BLaER1 treated with 17β-estradiol and CSF1 and Interleukin-3, amounts not matched to agents 10 nM and 100 nM (cell line): ENCODE results near the gene CDC6.

Source experiments
- H3K27ac ChIP-seq, 11 experiments: shearing (Covaris generic); formaldehyde crosslinking; 2 replicates each; pipeline ENCODE4 v1.8.1; 2022
- H3K27me3 ChIP-seq, 11 experiments: shearing (Covaris generic); formaldehyde crosslinking; 2 replicates each; pipeline ENCODE4 v1.8.1; 2022
- H3K36me3 ChIP-seq, 11 experiments: shearing (Covaris generic); formaldehyde crosslinking; 2 replicates each; pipeline ENCODE4 v1.8.1; 2022
- H3K4me1 ChIP-seq, 10 experiments: shearing (Covaris generic); formaldehyde crosslinking; 2 replicates each; pipeline ENCODE4 v1.8.1; 2022
- H3K4me2 ChIP-seq, 11 experiments: shearing (Covaris generic); formaldehyde crosslinking; 2 replicates each; pipeline ENCODE4 v1.8.1; 2022
- H3K4me3 ChIP-seq, 10 experiments: shearing (Covaris generic); formaldehyde crosslinking; 2 replicates each; pipeline ENCODE4 v1.8.1; 2022
- H3K9ac ChIP-seq, 11 experiments: shearing (Covaris generic); formaldehyde crosslinking; 2 replicates each; pipeline ENCODE4 v1.8.1; 2022
- H3K9me3 ChIP-seq, 11 experiments: shearing (Covaris generic); formaldehyde crosslinking; replicated peaks in 1 of 11; 2 replicates each; pipeline ENCODE4 v1.8.1; 2022
- H4K20me1 ChIP-seq, 11 experiments: shearing (Covaris generic); formaldehyde crosslinking; 2 replicates each; pipeline ENCODE4 v1.8.1; 2022
- Cebpa-rat ChIP-seq, 11 experiments: shearing (Covaris generic); IDR thresholded peaks; 2 replicates each; pipeline ENCODE4 v1.8.1; 2022

Gene CDC6

DNA sequence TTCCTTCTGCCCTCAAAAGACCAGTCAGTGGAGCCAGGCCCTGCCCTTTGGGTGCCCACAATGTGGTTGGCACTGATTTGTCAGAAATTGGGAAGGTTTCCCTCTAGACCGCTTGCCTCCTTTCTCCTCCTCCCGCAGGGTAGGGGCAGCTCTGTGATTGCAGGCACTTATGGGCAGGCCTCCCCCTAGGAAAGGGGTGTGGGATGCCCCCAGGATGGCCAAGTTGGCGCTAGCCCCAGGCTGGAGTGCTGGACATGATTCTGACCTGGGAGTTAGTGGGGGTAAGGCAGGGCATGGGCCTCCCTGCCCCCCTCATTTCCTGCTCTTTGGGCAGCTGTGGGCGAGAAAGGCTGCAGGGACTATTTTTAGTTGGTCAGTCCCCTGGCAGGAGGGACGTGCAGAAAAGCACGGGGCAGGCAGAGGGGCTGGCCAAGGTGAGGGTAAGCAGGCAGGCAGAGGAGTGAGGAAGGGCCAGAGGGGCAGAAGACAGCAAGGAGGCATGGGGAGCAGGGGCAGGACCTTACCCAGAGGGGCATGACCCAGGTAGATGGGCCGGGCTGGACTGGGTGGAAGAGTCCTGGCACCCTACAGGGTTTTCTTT lies 24.6 kb downstream of the CDC6 start:
- H3K27ac ChIP-seq = peak overlapping the region in 10 of 11 experiments; percentile 27 to 72 (median 55); a peak in 20 of 22 replicates
- peaks cover 0 to 8% (median 0%) of the 10 kb centered on the region in 11 experiments; a peak in 4 of 22 replicates for H4K20me1 ChIP-seq
- peaks cover 97 to 100% (median 99%) of the 10 kb centered on the region in 10 experiments for H3K4me1 ChIP-seq
- peak overlapping the region in 10 of 11 experiments; percentile 25 to 67 (median 60); a peak in 19 of 22 replicates for H3K9ac ChIP-seq
- no peaks in the 10 kb centered on the region for H3K27me3 ChIP-seq
- peak overlapping the region; percentile 87 to 99 (median 96) for H3K4me2 ChIP-seq
- H3K36me3 ChIP-seq = no peaks in the 10 kb centered on the region
- peak overlapping the region in 5 of 10 experiments; percentile 20 to 53 (median 44); a peak in 9 of 20 replicates for H3K4me3 ChIP-seq
- TF ChIP-seq Cebpa-rat (IDR thresholded peaks at IDR 0.05) = no peak
- no peaks in the 10 kb centered on the region for H3K9me3 ChIP-seq

DNA sequence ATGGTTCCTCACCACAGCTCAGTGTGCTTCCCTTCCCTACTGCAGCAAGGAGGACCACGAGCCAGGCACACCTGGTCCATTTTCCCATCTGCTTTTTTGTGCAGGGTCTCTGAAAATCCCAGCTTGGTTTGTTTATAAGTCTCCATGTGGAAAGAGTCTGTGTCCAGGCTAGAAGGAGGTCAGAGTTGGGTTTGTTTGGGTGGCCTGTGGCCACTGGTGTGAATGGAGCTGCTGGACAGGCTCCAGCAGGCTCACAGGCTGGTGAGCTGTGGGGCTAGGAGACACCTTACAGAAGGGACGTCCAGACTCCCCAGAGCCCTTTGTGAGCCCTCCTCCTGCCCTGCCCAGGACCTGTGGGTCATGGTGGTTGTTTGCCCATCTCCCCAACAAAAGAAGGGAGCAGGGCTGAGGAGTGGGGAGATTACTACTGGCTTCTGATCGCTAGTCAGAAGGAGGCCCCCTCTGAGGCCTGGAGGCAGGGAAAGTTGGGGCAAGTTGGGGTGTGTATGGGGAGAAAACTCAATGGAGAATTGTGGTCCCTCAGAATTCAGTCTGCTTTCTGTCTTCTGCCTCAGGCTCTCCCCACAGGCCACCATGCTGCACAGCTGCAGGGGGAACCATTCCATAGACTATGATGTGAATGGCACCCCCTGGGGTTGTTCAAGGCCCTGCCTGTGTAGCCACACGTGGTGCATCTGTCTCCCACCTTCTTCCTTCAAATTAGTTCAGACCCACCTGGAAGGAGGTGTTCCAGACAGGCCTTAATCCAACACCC lies 25.4 kb downstream of the CDC6 start:
- TF ChIP-seq Cebpa-rat (IDR thresholded peaks at IDR 0.05) = no peak
- peaks cover 0 to 8% (median 0%) of the 10 kb centered on the region in 11 experiments; a peak in 4 of 22 replicates for H4K20me1 ChIP-seq
- peaks cover 95 to 98% (median 97%) of the 10 kb centered on the region in 10 experiments for H3K4me1 ChIP-seq
- H3K36me3 ChIP-seq = no peaks in the 10 kb centered on the region
- H3K9me3 ChIP-seq = no peaks in the 10 kb centered on the region
- peak overlapping the region in 9 of 11 experiments; percentile 18 to 72 (median 55); a peak in 17 of 22 replicates for H3K27ac ChIP-seq
- H3K9ac ChIP-seq = peak overlapping the region in 8 of 11 experiments; percentile 25 to 67 (median 64); a peak in 9 of 22 replicates
- H3K27me3 ChIP-seq = no peaks in the 10 kb centered on the region
- H3K4me2 ChIP-seq = peak overlapping the region; percentile 87 to 99 (median 96)
- peak overlapping the region in 2 of 10 experiments; percentile 21 to 44; a peak in 4 of 20 replicates for H3K4me3 ChIP-seq

DNA sequence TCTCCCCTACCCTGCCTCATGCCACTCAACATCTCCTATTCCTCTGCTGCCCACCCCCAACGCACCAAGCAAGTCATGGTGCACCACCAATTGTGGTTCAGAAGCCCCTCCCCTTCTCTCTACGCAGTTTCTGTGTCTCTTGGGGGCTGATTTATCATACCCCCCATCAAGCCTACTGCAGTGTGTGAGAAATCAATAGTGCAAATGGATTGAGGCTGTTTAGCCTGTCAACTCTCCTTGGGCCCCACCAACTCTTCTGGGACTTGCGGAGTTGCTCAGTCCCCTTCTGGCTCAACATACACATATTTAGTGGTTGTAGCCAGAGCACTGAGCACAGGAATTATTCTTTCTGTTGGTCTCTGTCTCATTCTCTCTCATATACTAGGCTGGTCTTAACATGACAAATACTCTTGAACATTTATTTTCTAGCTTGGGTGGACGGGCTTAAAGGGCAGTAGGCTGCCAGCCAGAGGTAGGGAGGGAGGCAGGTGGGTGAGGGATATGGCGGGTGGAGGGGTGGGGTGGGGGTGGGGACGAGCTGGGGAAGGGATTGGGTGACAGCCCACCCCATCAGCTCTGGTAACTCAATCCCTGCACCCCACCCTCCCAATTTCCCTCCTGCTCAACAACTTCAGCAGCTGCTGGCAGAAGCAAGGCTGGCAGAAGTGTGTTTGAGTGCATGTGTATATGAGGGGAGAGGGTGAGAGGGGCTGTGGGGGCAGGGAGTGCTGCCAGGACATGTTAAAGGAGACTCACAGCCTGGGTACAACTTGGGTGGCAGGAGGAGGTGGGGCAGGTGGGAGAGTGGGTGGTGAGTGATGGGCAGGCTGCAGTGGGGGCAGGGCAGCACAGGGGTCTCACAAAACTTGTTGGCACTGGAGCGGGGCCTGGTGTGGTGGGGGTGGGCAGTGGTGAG lies 26.2 kb downstream of the CDC6 start:
- Histone ChIP-seq H3K27me3 (peaks cover 0 to 5% (median 0%) of the 10 kb centered on the region in 11 experiments; a peak in 2 of 22 replicates), H3K9me3 (no peaks in the 10 kb centered on the region), H3K4me3 (no peak overlapping the region; a peak in 2 of 20 replicates), H4K20me1 (peaks cover 0 to 14% (median 3%) of the 10 kb centered on the region in 11 experiments; a peak in 14 of 22 replicates), H3K4me1 (peaks cover 86 to 97% (median 94%) of the 10 kb centered on the region in 10 experiments), H3K27ac (peak overlapping the region in 8 of 11 experiments; percentile 17 to 72 (median 55); a peak in 11 of 22 replicates), H3K36me3 (no peaks in the 10 kb centered on the region), H3K4me2 (peak overlapping the region; percentile 87 to 100 (median 96)), H3K9ac (no peak overlapping the region; a peak in 1 of 22 replicates)
- TF ChIP-seq Cebpa-rat (IDR thresholded peaks at IDR 0.05) = no peak

DNA sequence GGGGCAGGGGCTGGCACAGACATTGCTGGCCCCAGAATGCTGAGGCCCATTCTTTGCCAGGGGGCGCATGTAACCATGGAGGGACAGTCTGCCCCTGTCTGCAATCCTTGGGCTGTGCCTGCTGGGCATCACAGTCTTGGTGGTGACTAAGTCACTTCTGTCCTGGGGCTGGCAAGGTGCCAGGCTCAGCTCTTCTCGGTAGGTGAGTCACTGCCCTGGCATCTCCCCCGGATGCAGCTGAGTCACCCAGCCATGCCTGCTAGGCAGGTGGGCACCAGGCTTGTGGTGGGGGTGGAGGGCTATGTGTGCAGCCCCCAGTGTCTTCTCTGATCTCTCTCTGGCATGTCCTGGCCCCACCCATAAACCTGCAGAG lies 26.9 kb downstream of the CDC6 start:
- H3K4me1 ChIP-seq = peaks cover 80 to 96% (median 94%) of the 10 kb centered on the region in 10 experiments
- H3K9me3 ChIP-seq = no peaks in the 10 kb centered on the region
- H4K20me1 ChIP-seq = peaks cover 0 to 20% (median 6%) of the 10 kb centered on the region in 11 experiments; a peak in 14 of 22 replicates
- no peak for TF ChIP-seq Cebpa-rat (IDR thresholded peaks at IDR 0.05)
- peaks cover 0 to 6% (median 0%) of the 10 kb centered on the region in 11 experiments; a peak in 2 of 22 replicates for H3K27me3 ChIP-seq
- H3K27ac ChIP-seq = peak overlapping the region in 6 of 11 experiments; percentile 22 to 43 (median 32); a peak in 7 of 22 replicates
- no peaks in the 10 kb centered on the region for H3K36me3 ChIP-seq
- H3K4me3 ChIP-seq = no peak overlapping the region
- H3K4me2 ChIP-seq = peak overlapping the region; percentile 34 to 100 (median 65)
- H3K9ac ChIP-seq = no peak overlapping the region; a peak in 1 of 22 replicates

DNA sequence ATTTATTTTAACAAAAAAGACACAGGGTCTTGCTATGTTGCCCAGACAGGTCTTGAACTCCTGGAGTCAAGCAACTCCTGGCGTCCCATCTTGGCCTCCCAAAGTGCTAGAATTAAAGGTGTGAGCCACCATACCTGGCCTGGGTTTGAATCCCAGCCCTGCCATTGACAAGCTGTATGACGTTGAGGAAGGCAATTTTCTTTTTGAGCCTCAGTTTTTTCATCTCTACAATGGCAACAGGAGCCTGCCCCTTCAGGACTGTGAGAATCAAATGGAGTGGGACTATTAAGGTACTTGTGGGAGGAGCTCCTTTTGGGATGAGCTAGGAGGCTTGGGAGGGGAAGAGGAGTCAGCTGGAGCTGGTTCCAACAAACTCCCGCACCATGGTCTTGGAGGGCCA lies 27.5 kb downstream of the CDC6 start:
- Histone ChIP-seq H3K9me3 (no peaks in the 10 kb centered on the region), H3K9ac (peak overlapping the region in 6 of 11 experiments; percentile 11 to 26 (median 16); a peak in 4 of 22 replicates), H3K27ac (peak overlapping the region in 9 of 11 experiments; percentile 23 to 66 (median 40); a peak in 15 of 22 replicates), H4K20me1 (peaks cover 5 to 26% (median 11%) of the 10 kb centered on the region in 11 experiments; a peak in 18 of 22 replicates), H3K4me1 (peaks cover 79 to 96% (median 94%) of the 10 kb centered on the region in 10 experiments), H3K27me3 (peaks cover 0 to 6% (median 0%) of the 10 kb centered on the region in 11 experiments; a peak in 2 of 22 replicates), H3K4me2 (peak overlapping the region; percentile 93 to 100 (median 99)), H3K36me3 (no peaks in the 10 kb centered on the region), H3K4me3 (no peak overlapping the region)
- TF ChIP-seq Cebpa-rat (IDR thresholded peaks at IDR 0.05) = no peak

DNA sequence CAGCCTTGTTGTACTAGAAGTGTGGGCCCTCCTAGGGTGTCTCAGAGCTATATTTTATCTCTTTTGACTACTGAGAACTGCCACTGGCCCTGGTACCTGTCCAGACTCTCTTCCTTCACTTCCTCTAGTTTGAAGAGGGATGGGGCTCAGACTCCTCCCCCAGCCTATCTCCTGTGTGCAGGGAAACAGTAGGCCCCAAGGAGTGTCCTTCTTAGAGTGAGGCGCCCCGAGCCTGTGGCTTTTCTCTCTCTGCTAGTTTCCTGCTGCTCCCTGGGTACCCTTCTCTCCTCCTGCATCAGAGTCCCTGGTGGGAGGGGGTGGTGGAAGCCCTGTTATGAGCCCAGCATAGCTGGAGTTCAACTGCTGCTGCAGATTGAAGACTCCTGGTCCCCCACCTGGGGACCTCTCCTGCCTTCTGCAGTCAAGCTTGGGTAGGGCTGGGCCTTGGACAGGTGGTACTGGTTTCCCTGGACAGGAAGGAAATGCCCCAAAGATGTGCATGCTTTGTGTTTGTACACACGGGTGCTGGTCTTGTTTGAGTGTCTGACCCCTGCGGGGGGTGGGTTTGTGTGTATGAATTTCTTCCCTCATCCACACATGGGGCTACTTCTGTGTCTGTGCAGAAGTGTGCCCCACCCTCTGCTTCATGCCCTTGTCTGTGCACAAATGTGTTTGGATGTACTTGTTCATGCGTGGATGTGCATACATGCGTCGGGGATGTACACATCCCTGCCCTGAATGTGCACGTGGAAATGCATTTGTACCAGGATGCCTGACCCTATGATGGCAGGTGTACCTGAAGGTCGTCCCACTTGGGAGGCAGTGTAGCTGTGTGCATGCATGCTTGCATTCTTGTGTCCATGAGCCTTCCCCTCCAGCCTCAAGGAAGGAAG lies 28.2 kb downstream of the CDC6 start:
- Histone ChIP-seq H3K4me1 (peaks cover 79 to 96% (median 94%) of the 10 kb centered on the region in 10 experiments), H3K36me3 (no peaks in the 10 kb centered on the region), H3K4me2 (peak overlapping the region; percentile 93 to 100 (median 99)), H3K27me3 (peaks cover 0 to 6% (median 0%) of the 10 kb centered on the region in 11 experiments; a peak in 2 of 22 replicates), H4K20me1 (peaks cover 12 to 33% (median 18%) of the 10 kb centered on the region in 11 experiments; a peak in 20 of 22 replicates), H3K9ac (peak overlapping the region in 6 of 11 experiments; percentile 11 to 26 (median 16); a peak in 5 of 22 replicates), H3K27ac (peak overlapping the region in 9 of 11 experiments; percentile 23 to 66 (median 40); a peak in 15 of 22 replicates), H3K4me3 (peak overlapping the region in 2 of 10 experiments; percentile 23 to 39; a peak in 2 of 20 replicates), H3K9me3 (no peaks in the 10 kb centered on the region)
- no peak for TF ChIP-seq Cebpa-rat (IDR thresholded peaks at IDR 0.05)
